Measurements from ENCODE around the gene MECP2.
A peak's percentile ranks its signal among the peaks of the same experiment; 100 is the strongest.

Gene MECP2

GRCh38 chrX:154115071-154115470 is 17.6 kb upstream of the MECP2 start:
- DNase-seq: no peak

- DNase-seq: no peak
These were observed 17.1 kb upstream of the MECP2 start for GRCh38 chrX:154114652-154115051.

GRCh38 chrX:154113729-154114128 is 16.2 kb upstream of the MECP2 start:
- DNase-seq: no peak

GRCh38 chrX:154098551-154098950 is 1.0 kb upstream of the MECP2 start:
- no peak for DNase-seq

GRCh38 chrX:154097003-154097588 is 421 bp downstream of the MECP2 start:
- DNase-seq: peak; percentile 66

GRCh38 chrX:154096140-154097002 is 1.1 kb downstream of the MECP2 start:
- DNase-seq: no peak

- no peak for DNase-seq
These were observed 2.7 kb downstream of the MECP2 start for GRCh38 chrX:154094833-154095232.

GRCh38 chrX:154093965-154094364 is 3.6 kb downstream of the MECP2 start:
- DNase-seq: no peak

- no peak for DNase-seq
These were observed 5.1 kb downstream of the MECP2 start for GRCh38 chrX:154092371-154092770.

- DNase-seq: no peak
These were observed 5.8 kb downstream of the MECP2 start for GRCh38 chrX:154091678-154092077.

- no peak for DNase-seq
These were observed 6.8 kb downstream of the MECP2 start for GRCh38 chrX:154090731-154091130.

- DNase-seq: no peak
These were observed 12.8 kb downstream of the MECP2 start for GRCh38 chrX:154084449-154085300.

GRCh38 chrX:154083126-154083517 is 14.4 kb downstream of the MECP2 start:
- DNase-seq: no peak

- DNase-seq: no peak
These were observed 15.0 kb downstream of the MECP2 start for GRCh38 chrX:154082396-154083125.

- no peak for DNase-seq
These were observed 20.4 kb downstream of the MECP2 start for GRCh38 chrX:154077101-154077500.

GRCh38 chrX:154074199-154074598 is 23.3 kb downstream of the MECP2 start:
- DNase-seq: no peak

- no peak for DNase-seq
These were observed 25.3 kb downstream of the MECP2 start for GRCh38 chrX:154072192-154072591.

GRCh38 chrX:154068560-154068959 is 29.0 kb downstream of the MECP2 start:
- DNase-seq: no peak

GRCh38 chrX:154064637-154065435 is 32.7 kb downstream of the MECP2 start:
- no peak for DNase-seq

GRCh38 chrX:154063234-154063633 is 34.3 kb downstream of the MECP2 start:
- no peak for DNase-seq

GRCh38 chrX:154061801-154062200 is 35.7 kb downstream of the MECP2 start:
- no peak for DNase-seq

GRCh38 chrX:154059729-154060245 is 37.7 kb downstream of the MECP2 start:
- DNase-seq: no peak
